Measurements from ENCODE around the gene ANXA6.
"Not testable (repeated sequence)": the region's sequence is repeated elsewhere in the genome, so short reads cannot be mapped to it uniquely, and the experiment has no call there.

The ANXA6 gene

GRCh38 chr5:151181818-151182523 lies 24.4 kb upstream of the ANXA6 start:
- H3K4me3 ChIP-seq (replicated peaks; ENCODE audit: low read depth, low read length): no peak overlapping the region
- DNase-seq (ENCODE audit: extremely low read depth, low read depth): no peak
- TF ChIP-seq CTCF (IDR thresholded peaks at IDR 0.05; ENCODE audit: low read depth, low read length, missing control alignments): no peak

- TF ChIP-seq CTCF (IDR thresholded peaks at IDR 0.05; ENCODE audit: low read depth, low read length, missing control alignments): no peak
- H3K4me3 ChIP-seq (replicated peaks; ENCODE audit: low read depth, low read length): no peak overlapping the region
- DNase-seq (ENCODE audit: extremely low read depth, low read depth): no peak
Observed at GRCh38 chr5:151180291-151180690, 22.7 kb upstream of the ANXA6 start.

GRCh38 chr5:151179489-151179840 lies 21.9 kb upstream of the ANXA6 start:
- DNase-seq (ENCODE audit: extremely low read depth, low read depth): no peak
- no peak overlapping the region for H3K4me3 ChIP-seq (replicated peaks; ENCODE audit: low read depth, low read length)
- no peak for TF ChIP-seq CTCF (IDR thresholded peaks at IDR 0.05; ENCODE audit: low read depth, low read length, missing control alignments)

GRCh38 chr5:151178777-151179488 lies 21.4 kb upstream of the ANXA6 start:
- H3K4me3 ChIP-seq (replicated peaks; ENCODE audit: low read depth, low read length): no peak overlapping the region
- no peak for TF ChIP-seq CTCF (IDR thresholded peaks at IDR 0.05; ENCODE audit: low read depth, low read length, missing control alignments)
- DNase-seq (ENCODE audit: extremely low read depth, low read depth): no peak

- no peak for DNase-seq (ENCODE audit: extremely low read depth, low read depth)
- no peak for TF ChIP-seq CTCF (IDR thresholded peaks at IDR 0.05; ENCODE audit: low read depth, low read length, missing control alignments)
- no peak overlapping the region for H3K4me3 ChIP-seq (replicated peaks; ENCODE audit: low read depth, low read length)
Observed at GRCh38 chr5:151178372-151178771, 20.8 kb upstream of the ANXA6 start.

- H3K4me3 ChIP-seq (replicated peaks; ENCODE audit: low read depth, low read length); DNase-seq (ENCODE audit: extremely low read depth, low read depth): not testable (repeated sequence)
Observed at GRCh38 chr5:151176268-151176667, 18.7 kb upstream of the ANXA6 start.

- H3K4me3 ChIP-seq (replicated peaks; ENCODE audit: low read depth, low read length): no peak overlapping the region
- TF ChIP-seq CTCF (IDR thresholded peaks at IDR 0.05; ENCODE audit: low read depth, low read length, missing control alignments): no peak
- DNase-seq (ENCODE audit: extremely low read depth, low read depth): no peak
Observed at GRCh38 chr5:151174612-151175101, 17.1 kb upstream of the ANXA6 start.
